Measurements from ENCODE around the gene SLC6A20.

- TF ChIP-seq POLR2A (IDR thresholded peaks at IDR 0.05) (no peak), CTCF (IDR thresholded peaks at IDR 0.05) (no peak), EP300 (IDR thresholded peaks at IDR 0.05) (no peak)
Observed at GRCh38 chr3:45716790-45717336, 79.5 kb downstream of the SLC6A20 start.

Measured in gastroesophageal sphincter (tissue), 3 donors.